SKM-1 treated with dmso at 0.1 percent for 144 hours (cell line): Measurements from ENCODE around the gene AIFM3.

Source experiments
- DNase-seq: peaks from one replicate; lab custom pipeline; 2025; ENCODE audit not compliant: unreplicated experiment; lab: John Stamatoyannopoulos, UW

AIFM3 gene

DNA sequence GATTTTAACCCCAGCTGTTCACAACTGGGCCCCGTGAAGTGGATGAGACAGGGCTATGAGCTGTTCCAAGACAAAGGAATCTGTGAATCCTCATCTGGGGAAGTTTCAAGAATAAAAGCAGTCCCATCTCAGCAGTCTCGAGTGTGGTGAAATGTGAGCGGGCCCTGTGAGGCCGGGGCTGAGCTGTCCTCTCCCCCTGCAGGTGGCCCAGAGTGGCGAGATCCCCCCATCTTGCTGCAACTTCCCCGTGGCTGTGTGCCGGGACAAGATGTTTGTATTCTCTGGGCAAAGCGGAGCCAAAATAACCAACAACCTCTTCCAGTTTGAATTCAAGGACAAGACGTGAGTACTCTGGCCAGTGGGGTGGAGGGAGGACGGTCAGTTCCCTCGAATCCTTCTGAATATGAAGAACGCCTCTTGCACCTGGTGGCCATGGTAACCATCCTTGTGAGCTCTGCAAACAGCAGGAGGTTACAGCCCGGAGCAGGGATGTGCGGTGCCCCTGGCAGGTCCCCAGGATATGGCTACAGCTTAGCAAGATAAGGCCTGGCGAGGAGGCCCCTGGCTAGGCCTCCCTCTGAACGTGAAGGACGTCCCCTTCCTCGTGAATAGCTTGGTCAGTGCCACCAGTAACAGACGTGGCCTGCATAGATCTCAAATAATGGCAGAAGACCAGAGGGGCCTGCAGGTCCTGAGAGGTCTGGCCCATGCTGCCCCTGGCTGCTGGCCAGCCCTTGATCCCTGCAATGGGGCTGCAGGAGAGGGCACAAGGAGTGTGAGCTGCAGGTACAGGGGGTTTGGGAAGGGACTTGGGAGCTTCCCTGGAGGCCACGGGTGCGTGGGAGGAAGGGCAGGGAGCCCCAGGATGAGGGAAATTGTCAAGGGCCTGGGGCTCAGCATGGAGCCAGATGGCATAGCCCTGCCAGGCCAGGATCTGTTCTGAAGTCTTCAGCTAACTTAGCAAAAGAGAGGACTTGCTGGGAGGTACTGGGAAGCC is 23.4 kb downstream of the AIFM3 start:
- no peak for DNase-seq

DNA sequence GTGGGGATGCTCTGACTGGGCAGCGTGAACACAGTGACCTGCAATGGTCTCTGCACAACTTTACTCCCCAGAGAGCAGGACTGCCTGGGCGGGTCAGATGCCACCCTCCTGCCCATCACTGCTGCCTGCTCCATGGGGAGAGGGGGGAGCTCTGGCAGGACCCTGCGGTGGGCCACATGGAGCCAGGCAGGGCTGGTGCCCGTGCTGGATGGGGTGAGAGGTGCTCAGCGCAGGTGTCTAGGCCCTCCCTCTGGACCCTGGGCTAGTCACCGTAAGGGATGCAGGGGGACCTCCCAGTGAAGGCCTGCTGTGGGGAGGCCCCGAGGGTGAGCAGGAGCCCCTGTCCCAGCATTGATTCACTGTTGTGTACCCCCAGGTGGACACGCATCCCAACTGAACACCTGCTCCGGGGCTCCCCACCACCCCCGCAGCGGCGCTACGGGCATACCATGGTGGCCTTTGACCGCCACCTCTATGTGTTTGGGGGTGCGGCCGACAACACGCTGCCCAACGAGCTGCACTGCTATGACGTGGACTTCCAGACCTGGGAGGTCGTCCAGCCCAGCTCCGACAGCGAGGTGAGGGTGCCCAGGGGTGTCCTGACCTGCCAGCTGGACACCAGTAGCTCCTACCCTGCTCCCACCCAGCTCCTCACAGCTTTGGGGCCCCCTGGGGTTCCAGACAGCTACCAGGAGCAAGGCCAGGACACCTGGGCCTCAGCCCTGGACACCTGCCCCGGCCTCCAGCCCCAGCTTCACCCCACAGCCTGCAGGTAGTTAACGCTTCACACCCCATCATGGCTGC is 24.4 kb downstream of the AIFM3 start:
- DNase-seq = no peak

DNA sequence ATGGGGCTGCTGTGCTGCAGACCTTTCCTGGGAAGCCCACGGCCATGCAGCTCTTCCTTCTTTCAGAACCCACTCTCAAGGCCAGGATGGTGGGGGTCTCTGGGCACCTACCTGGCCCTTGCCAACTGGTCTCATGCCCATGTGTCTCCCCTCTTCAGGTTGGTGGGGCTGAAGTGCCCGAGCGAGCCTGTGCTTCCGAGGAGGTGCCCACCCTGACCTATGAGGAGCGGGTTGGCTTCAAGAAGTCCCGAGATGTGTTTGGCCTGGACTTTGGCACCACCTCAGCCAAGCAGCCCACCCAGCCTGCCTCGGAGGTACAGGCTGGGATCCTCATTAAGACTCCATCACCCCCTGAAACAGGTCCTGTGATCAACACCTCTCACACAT is 25.0 kb downstream of the AIFM3 start:
- no peak for DNase-seq

DNA sequence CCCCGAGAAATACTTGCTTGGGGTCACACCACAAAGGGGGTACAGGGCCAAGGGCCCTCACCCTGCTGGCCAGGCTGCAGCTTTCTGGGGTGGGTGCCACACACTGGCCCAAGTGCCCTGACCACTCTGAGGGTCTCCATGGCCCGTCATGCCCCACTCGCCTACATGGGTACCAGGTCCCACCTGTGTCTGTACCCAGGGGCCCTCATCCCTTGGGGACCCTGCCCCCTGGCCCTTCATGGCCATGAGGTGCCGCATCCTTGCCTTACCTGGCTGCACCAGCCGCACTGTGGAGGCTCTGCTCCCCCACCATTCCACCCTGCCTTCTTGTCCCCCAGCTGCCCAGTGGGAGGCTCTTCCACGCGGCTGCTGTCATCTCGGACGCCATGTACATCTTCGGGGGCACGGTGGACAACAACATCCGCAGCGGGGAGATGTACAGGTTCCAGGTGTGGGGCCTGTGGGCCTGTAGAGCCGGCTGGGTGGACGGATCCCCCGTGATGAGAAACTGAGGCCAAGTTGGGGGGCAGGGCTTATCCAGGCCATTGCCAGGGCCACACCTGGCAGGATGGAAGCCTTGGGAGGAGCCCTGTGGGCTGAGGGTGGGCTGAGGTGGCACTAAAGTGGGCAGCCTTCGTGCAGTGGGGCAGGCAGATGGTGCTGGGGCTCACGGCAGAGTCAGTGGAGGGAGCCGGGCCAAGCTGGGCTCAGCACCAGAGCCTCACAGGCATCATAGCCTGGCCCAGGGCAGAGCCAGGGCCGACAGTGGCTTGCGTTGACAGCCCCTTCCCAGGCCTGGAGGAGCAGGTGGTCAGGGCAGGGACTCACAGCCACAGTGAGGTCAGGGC is 25.6 kb downstream of the AIFM3 start:
- no peak for DNase-seq

DNA sequence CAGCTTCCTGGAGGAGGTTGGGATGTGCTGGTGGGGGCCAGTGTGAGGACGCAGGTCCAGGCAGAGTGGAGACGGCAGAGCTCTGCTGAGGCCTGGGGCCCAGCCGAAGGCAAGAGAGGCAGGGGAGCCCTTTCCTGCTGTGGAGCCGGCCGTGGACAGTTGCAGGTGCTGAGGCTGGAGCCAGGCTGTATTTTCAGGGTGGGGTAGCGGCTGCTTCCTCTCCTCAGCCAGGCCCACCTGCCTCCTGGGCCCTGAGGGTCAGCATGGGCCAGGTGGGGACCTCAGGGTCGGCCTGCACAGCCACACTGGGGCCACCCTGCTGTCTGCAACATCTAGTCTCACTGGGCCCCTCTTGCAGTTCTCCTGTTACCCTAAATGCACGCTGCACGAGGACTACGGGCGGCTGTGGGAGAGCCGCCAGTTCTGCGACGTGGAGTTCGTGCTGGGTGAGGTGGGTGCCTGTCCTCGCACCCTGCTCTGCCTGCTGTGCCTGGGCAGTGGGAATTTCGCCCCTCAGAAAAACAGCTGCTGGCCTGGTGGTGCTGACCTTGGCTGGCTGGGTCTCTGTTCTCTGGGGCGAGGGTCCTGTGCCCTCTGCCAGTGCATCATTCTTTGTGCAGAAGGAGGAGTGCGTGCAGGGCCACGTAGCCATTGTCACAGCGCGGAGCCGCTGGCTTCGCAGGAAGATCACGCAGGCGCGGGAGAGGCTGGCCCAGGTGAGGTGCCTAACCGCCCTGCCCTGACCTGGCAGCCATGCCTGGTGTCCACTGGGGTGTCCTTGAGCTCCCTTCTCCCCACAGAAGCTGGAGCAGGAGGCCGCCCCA is 26.5 kb downstream of the AIFM3 start:
- DNase-seq = no peak

DNA sequence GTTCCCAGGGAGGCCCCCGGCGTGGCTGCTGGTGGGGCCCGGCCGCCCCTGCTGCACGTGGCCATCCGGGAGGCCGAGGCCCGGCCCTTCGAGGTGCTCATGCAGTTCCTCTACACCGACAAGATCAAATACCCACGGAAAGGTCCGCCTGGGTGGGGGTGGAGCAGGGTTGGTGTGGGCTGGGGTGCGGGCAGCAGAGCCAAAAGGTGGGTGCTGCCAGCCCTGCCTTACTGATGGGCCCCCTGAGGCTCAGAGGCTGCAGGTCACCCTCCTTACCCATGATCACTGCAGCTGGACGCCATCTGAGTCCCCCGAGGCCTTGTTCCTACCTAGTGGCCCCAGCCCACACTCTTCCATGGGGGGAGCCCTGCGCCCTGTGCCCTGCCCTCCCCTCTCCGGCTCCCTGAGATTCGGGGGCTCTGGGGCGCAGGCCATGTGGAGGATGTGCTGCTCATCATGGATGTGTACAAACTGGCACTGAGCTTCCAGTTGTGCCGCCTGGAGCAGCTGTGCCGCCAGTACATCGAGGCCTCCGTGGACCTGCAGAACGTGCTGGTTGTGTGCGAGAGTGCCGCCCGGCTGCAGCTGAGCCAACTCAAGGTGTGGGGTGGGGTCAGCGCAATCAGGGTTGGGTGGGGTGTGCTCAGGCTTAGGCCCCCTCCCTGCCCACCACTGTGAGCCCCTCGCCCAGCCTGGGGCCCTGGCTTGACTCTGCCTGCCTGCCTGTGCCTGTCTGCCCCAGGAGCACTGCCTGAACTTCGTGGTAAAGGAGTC is 27.3 kb downstream of the AIFM3 start:
- DNase-seq = no peak

DNA sequence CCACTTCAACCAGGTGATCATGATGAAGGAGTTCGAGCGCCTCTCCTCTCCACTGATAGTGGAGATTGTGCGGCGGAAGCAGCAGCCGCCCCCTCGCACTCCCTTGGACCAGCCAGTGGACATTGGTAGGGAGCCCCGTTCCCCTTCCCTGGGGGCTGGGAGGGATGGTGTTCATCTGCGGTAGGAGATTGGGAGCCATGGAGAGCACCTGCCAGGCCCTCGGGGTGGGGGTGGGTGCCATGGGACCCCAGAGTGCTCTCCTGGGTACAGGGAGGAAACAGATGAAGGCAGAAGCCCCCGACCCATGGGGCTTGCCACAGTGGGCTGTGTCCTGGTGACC is 27.8 kb downstream of the AIFM3 start:
- DNase-seq = no peak

DNA sequence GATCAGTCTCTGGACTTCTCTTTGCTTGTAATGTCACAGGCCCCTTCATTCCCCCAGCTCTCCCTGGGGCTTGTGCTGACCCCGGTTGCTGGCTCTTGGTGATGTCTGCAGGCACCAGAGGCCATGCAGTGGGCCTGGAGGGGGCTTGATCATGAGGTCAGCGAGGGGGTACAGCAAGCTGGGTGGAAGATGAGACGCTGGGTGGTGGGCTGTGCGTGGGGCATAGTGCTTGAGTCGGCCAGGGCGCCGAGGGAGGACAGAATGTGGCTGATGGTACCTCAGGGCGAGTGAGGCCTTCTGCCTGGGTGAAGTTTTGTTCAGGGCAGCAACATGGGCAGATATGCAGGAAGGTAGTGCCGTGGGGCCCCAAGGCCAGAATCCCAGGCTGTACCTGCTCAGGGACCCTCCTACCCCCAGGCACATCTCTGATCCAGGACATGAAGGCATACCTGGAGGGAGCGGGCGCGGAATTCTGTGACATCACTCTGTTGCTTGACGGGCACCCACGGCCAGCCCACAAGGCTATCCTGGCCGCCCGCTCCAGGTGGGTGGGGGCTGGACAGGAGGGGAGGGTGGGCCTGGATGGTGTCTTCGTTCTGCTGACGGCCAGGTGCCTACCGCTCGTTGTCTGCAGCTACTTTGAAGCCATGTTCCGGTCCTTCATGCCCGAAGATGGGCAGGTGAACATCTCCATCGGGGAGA is 28.4 kb downstream of the AIFM3 start:
- no peak for DNase-seq

DNA sequence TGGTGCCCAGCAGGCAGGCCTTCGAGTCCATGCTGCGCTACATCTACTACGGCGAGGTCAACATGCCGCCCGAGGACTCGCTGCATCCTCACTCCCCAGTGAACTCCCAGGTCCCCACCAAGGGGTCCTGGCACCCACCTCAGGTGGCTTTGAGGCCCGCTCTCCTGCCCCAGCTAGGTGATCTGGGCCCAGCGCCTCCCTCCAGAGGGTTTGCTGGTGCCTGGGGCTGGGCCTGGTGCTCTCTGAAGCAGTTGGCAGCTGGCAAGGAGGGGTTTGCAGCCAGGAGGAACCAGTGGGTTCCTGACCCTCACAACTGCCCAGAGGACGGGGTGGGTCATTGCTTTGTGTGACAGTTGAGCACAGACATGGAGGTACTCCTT is 29.0 kb downstream of the AIFM3 start:
- no peak for DNase-seq

DNA sequence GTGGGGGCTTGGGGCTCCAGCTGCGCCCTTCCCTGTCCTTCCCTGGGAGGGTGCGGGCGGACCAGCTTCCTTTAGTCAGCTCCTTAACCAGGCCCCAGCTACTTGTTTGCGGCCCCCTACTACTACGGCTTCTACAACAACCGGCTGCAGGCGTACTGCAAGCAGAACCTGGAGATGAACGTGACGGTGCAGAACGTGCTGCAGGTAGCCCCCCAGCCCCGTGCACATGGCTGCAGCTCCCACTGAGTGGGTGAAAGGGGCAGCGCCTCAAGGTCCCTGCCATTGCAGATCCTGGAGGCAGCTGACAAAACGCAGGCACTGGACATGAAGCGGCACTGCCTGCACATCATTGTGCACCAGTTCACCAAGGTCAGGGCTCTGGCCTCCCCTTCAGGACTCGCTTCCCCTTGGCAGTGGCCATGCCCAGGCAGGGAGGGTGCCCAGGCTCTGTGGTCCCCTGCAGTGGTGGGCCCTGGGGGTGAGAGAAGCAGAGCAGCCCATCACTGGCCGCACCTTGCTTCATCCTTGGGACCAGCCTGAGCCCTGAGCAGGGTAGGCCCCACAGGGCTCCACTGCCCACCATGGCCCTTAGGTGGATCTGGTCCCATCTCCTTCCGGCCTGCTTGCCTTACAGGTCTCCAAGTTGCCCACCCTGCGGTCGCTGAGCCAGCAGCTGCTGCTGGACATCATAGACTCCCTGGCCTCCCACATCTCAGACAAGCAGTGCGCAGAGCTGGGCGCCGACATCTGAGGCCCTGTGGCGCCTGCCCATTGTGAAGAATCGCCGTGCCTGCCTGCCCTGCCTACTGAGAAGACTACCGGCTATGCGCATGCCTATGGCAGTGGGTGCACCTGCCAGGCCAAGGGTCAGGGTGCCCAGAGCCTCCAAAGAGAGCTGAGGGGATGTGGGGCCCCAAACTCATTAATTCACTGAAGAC is 29.8 kb downstream of the AIFM3 start:
- no peak for DNase-seq

DNA sequence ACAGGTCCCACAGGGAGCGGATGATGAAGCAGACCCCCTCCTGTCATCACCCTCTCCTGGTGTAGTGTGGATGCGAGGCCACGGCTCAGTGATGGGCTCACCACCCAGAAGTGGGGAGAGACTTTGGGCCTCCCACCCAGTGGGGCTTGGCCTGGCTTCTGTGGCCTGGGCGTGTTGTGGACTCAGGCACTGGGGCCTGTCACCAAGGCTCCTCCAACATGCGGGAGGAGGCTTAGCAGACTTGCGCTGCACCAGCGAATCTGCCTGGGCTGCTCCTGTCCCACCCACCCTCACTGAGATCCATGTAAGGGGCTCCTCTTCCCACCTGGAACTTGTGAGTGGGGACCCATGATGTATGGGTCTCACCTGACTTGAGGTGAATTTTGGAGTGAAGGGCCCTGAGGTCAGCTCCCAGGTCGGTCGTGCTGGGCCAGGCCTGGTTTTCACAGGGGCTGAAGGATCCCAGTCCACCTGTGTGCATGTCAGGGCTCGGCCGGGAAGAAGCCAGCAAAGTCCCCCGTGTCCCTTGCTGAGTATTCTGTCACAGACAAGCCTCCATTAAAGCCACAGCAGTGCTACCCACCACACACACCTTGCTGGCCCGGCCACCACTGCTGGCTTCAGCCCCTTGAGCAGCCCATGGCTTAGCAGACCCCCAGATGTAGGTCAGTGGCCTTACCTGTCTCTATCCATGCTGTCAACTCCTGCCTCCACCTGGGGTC is 30.6 kb downstream of the AIFM3 start:
- no peak for DNase-seq

DNA sequence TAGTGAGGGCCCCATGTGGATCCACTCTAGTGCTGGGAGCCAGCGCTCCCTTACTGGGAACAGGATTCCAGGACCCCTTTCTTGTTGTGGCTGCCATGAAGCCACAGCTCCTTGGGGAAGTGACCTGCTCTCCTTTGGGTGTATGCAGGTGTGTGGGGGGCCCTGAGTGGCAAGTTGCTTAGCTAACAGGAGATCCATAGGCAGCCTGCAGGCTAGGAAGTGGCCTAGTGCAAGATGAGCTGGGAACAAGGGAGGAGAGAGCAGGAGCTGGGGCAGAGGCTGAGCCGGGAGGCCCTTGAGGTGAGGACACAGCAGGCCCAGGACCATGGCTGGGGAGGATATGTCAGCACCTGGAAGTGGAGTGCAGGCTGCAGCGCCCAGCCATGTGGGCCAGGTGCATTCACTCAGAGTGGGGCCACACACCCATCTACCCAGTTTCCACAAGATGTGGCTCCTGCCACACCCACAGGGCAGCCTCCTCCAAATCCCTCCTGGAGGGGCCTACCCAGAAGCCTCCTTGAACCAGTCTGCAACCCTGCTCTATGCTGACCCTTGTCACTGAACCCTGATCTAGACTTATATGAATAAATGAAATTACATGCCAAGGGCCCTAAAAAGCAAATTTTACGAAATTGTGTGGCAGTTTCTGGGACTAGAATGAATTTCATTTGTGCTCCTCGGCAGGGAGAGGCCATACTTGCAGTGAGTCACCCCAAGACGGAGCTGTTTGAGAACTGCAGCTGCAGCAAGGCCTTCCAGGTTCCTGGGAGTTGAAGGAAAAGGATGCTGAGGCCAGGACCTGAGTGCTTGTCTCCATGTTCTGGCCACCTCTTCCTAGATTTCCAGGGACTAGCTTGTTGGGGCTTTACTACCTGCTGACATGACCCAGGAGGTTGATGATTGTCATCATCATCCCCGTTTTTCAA is 31.6 kb downstream of the AIFM3 start:
- no peak for DNase-seq

DNA sequence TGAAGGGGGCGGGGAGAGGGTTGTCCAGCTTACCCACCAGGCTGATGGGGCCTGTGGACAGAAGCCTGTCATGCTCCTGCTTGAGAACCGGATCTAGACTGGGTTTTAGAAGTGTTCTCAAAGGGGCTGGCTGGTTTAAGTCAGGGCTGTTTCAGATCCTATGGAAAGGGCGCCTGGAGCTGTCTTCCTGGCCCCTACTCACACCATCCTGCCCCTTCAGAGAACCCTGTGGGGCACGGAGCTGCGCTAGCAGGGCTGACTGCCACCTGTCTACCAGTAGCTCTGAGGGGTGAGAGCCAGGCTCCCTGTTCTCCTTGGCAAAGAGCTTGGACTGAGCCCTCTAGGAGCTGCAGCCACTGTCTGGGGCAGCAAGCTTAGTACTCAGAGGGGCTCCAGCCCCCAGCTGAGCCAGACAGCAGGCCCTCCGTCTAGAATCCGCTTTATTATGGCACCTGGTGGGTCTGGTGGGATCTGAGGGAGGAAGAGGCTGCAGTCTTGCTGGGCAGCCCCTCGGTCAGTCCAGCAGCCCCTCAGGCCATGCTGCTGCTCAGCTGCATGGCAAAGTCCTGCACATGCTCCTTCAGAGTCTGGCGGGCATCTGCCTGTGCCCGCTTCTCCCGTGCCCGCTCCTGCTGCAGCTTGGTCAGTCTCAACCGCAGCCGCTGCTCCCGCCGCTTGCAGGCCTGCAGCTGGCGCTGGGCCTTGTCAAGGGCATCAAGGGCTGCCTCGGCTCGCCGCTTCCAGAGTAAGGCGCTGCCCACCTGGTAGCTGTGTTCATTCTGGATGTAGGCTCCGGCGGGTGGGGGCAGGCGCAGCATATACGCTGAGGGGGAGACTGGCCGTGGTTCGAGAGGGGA is 32.5 kb downstream of the AIFM3 start:
- DNase-seq = no peak

DNA sequence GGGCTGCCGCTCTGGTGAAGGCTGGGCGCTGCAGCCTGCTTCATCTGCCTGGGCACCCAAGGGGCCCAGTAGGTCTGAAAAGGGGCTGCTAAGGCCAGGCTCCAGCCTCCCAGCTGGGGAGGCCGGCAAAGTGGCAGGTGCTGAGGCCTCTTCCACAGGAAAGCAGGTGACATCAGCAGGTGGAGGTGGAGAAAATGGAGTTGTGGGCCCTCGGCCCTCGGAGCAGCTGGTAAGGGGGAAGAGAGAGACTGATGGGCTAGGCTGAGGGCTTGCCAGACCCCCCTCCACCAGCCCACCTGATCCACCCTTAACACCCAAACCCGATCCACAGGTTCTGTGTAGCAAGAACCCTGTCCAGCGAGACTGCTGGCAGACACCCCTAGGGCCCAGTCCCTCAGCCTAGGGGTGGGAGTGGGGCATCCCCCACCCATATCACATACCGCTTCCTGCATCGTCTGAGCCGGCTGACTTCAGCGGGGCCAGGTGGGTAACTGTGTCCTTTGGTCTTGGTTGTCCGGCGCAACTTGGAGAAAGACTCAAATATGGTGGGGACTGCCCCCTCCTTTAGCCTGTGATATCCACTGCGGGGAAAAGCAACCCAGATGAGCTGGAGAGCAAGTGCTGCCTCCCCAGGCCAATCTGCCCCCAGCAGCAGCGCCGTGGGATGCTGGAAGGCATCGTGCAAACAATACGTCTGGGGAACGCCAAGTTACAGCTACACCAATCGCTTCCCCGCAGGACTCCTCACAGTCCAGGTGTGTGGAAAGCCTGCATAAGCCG is 33.3 kb downstream of the AIFM3 start:
- no peak for DNase-seq
